Effector memory CD4-positive, alpha-beta T cell (primary cell): ENCODE measurements around the gene PLEKHH3.

Experiments used
- DNase-seq, 3 donors: peaks; one replicate each; pipeline ENCODE4 v3.0.0-alpha.2; 2020
- H3K27ac ChIP-seq: 2 replicates; pipeline ENCODE4 v1.7.0; 2013; ENCODE audit warnings: mild to moderate bottlenecking, low read length, moderate library complexity; ENCODE audit not compliant: insufficient read depth, poor library complexity, severe bottlenecking
- H3K27me3 ChIP-seq: replicated peaks from 2 replicates; pipeline ENCODE4 v1.7.0; 2013; ENCODE audit warnings: mild to moderate bottlenecking, low read length; ENCODE audit not compliant: insufficient read depth, control insufficient read depth, poor library complexity, severe bottlenecking
- H3K36me3 ChIP-seq: 2 replicates; pipeline ENCODE4 v1.7.0; 2013; ENCODE audit warnings: mild to moderate bottlenecking, low read length, moderate library complexity; ENCODE audit not compliant: control insufficient read depth, insufficient read depth
- H3K4me1 ChIP-seq: 2 replicates; pipeline ENCODE4 v1.7.0; 2013; ENCODE audit warnings: low read length, mild to moderate bottlenecking; ENCODE audit not compliant: control insufficient read depth, insufficient read depth, poor library complexity, severe bottlenecking
- H3K4me3 ChIP-seq: 2 replicates; pipeline ENCODE4 v1.7.0; 2013; ENCODE audit warnings: low read length, low read depth, mild to moderate bottlenecking; ENCODE audit not compliant: insufficient read depth, poor library complexity, severe bottlenecking
- H3K9me3 ChIP-seq: 2 replicates; pipeline ENCODE4 v1.7.0; 2013; ENCODE audit warnings: mild to moderate bottlenecking, low read length, moderate library complexity; ENCODE audit not compliant: control insufficient read depth

PLEKHH3 gene

DNA sequence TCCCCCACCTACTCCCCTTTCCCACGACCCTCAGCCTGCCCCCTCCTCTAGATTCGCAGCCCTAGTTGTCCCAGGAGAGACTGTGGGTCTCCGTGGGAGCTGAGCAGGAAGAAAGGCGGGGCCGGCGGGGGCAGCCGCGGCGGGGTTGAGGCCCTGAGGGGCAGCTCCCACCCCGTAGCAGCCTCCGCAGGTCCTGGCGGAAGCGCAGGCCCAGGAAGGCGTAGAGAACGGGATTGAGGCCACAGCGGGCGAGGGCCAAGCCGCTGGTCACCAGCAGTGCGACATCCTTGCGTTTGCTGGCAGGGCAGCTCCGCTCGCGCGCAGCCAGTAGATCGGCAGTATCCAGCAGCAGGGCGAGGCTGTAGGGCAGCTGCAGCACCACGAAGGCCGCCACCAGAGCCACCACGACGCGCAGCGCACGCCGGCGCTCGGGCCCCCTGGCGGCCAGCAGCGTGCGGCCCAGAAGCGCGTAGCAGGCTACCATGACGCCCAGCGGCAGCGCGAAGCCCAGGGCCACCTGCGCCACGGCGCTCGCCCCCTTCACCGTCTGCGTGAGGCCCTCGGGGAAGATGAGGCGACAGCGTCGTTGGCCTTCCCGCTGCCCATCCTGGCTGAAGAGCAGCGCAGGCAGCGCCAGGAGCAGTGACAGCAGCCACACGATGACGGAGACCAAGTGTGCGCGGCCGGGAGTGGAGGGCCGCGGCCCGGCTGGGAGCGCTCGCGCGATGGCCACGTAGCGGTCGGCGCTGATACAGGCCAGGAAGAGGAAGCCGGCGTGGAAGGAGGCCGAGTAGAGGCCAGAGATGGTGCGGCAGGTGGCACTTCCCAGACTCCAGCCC, 2.9 kb upstream of the PLEKHH3 start:
- Histone ChIP-seq H3K4me1 (peaks cover 70% of the 10 kb centered on the region), H3K4me3 (peak overlapping the region; percentile 49), H3K36me3 (no peaks in the 10 kb centered on the region), H3K27ac (peak overlapping the region; percentile 64), H3K27me3 (peaks cover 34% of the 10 kb centered on the region), H3K9me3 (no peaks in the 10 kb centered on the region)
- DNase-seq, result peak; percentile 50 to 58 (median 53)

DNA sequence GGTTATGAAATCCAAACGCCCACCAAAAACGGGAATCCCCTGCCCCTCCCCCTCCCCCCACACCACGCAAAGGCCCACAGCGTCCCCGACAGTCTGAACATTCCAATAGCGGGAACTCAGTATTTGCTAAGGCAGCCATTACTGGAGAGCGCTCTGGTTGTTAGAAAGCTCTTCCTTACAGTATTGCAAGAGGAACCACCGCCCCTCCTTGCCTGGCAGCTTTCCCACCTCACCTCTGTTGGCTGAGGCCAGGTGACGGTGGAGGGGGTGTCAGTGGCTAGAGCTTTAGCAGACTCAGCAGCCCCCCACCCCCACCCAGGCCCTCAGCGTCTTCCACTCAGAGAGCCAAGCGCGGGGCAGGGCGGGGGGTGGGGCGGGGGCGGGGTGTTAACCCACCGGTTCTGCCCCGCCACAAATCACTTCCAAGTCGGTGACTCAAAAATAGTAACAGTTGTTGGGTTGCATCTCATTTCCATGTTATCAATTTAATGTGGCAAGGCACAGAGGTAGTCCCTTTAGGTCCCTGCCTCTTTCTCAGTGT, 2.2 kb upstream of the PLEKHH3 start:
- H3K27ac ChIP-seq, result peak overlapping the region; percentile 64

DNA sequence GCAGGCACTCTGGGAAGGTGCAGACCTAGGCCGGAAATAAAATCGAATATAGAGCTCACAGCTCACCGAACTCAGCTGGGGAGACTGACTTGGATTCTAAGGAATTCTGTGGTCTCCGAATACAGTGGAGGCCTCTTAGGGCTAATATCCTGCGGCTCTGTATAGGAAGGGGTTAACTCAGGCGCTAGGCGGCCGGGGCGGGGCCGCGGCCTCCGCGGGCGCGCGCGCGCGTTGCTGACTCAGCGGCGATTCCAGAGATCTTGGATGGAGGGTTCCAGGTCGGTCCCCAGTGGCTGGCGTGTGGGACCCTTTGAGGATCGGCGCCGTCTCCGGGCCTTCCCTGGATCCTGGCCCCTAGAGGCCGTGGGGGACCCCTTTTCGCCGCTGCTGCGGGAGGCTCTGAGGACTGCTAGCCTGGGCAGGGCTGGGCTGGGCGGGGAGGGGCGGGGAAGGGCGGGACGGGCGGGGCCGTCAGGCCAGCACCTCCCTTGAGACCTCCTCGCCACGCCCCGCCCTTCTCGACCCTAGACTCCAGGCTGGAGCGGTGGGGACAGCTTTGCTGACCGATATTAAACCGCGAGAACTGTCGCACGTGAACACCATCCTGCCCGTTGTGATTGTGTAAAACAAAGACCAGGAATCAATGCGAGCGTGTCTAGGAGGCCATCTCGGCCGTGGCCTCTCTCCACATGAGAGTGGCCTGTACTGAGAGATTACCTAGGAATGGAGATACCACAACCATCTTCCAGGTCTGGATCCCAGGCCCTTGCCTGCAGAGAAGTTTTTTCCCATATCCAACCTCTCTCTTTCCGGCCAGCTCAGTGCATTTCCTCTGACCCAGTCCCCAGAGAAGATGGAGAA, 1.4 kb upstream of the PLEKHH3 start:
- Histone ChIP-seq H3K27ac (peak overlapping the region; percentile 63), H3K36me3 (no peaks in the 10 kb centered on the region), H3K9me3 (no peaks in the 10 kb centered on the region), H3K27me3 (peaks cover 49% of the 10 kb centered on the region), H3K4me3 (peak overlapping the region; percentile 76), H3K4me1 (peaks cover 77% of the 10 kb centered on the region)
- DNase-seq, result peak; percentile 44 to 64 (median 50)

More for the DNA sequence above, 2.2 kb upstream of the PLEKHH3 start:
- Histone ChIP-seq H3K4me1 (peaks cover 77% of the 10 kb centered on the region), H3K4me3 (peak overlapping the region; percentile 76), H3K36me3 (no peaks in the 10 kb centered on the region), H3K27me3 (peaks cover 41% of the 10 kb centered on the region), H3K9me3 (no peaks in the 10 kb centered on the region)
- DNase-seq, result peak in 2 of 3 donors; percentile 21 to 41

DNA sequence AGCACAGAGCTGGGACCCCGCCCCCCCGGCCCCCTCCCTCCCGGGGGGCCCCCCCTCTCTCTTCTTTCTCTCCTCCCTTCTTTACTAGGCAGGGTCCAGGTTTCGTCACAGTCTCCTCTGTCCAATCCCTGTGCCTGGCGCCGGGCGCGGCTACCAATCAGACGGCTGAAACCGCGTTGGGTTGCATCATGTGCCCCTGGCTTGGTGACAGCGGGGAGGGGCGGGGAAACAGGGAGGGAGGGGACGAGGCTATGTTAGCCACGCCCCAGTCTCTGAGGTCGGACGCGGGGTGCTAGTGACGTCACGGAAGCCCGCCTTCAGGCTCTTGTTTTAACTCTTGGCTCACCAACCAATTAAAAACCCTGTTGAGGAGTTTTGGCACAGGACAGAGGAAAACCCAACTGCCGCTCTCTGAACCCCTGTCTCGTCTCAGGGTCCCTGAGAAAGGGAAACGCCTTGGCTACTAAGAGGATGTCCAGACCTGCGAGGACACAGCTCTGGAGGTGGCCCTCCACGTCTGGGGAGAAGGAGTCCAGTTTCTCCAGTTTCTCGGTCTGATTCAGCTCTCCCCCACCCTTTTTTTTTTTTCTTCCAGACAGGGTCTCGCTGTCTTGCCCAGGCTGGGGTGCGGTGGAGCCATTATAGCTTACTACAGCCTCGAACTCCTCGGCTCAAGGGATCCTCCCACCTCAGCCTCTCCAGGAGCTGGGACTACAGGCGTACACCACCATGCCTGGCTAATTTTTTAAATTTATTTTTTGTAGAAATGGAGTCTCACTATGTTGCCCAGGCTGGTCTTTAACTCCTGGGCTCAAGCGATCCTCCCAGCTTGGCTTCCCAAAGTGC, 441 bp upstream of the PLEKHH3 start:
- peaks cover 53% of the 10 kb centered on the region for H3K27me3 ChIP-seq
- peaks cover 69% of the 10 kb centered on the region for H3K4me1 ChIP-seq
- H3K4me3 ChIP-seq, result peak overlapping the region; percentile 76
- H3K36me3 ChIP-seq, result no peaks in the 10 kb centered on the region
- peak; percentile 96 to 97 (median 97) for DNase-seq
- H3K27ac ChIP-seq, result peak overlapping the region; percentile 63
- no peaks in the 10 kb centered on the region for H3K9me3 ChIP-seq

DNA sequence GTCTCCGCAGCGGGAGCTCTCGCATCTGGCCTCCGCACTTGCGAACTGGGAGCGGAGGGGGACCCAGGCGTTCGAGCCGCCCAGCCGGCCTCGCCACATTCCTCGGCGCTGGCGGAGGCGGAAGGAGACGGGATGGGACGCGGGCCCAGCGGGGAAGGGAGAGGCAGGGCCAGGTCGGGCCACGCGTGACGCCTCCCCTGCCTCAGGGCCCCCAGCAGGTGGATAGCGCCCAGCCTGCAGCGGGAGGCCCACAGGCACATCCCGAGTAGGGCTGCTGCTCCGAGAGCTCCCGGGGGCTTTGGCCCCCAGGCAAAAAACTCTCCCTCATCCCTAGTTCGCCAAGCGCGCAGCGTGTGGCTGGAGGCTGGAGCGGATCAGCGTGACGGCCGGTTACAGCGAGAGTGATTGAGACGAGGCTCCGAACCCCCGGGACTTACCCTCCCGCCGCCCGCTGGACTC, 800 bp downstream of the PLEKHH3 start:
- no peak for DNase-seq
- peak overlapping the region; percentile 51 for H3K4me3 ChIP-seq
- H3K36me3 ChIP-seq, result no peaks in the 10 kb centered on the region
- no peaks in the 10 kb centered on the region for H3K9me3 ChIP-seq
- peaks cover 46% of the 10 kb centered on the region for H3K27me3 ChIP-seq
- H3K4me1 ChIP-seq, result peaks cover 61% of the 10 kb centered on the region
- no peak overlapping the region for H3K27ac ChIP-seq

DNA sequence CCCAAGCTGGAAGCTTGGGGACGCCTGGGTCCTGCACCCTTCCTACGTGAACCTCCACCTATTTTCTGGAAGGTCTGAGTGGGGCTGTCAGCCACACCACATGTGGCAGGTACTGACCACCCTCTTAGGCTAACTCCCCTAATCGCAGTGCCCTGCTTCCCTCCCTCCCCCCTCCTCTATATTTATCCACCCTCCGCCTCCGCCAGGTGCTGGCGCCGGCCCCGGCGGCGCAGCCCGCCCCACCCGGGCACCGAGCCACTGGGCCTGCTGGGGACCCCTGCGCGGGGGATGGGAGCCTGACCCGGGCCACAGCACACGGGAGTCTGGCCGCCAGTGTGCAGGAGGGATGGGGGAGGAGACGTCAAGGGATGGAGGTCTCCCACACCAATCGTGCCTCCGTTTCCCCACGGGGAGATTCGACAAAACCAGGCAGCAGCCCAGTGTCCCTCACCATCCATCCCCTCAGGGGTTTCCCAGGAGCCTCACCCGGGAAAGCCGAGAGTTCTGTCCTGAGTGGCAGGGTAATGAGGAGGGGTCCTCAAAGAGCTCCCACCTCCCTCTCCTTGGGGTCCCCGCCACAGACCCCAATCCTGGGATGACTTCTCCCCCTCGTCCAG, 1.3 kb downstream of the PLEKHH3 start:
- Histone ChIP-seq H3K4me1 (peaks cover 66% of the 10 kb centered on the region), H3K27me3 (peaks cover 48% of the 10 kb centered on the region), H3K36me3 (no peaks in the 10 kb centered on the region), H3K4me3 (peak overlapping the region; percentile 51), H3K9me3 (no peaks in the 10 kb centered on the region), H3K27ac (no peak overlapping the region)
- DNase-seq, result no peak

DNA sequence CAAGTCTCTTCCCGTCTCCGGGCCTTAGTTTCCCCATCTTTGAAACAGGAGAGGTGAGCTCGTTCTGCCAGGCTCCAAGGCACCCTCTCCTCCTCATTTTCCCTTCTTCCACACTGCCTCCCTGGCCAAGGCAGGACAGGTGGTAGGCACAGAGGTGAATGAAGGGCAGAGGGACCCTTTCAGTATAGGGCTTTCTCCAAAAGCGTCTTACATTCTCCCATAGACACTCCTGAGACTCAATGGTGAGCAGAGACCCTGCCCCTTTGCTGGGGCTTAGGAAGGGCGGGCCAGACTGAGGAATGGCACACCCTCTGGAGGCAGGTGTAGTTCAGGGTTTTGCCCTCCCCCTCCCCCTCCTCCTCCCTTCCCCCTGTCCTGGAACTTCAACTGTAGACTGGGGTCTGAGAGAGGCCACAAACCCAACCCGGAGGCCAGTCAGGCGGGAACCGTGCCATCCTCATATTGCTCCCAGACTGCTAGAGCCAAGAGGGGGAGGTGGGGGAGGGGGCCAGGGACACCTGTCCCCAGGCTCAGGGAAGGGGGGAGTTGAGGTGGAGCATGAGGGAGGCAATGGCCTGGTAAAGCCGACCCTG, 1.9 kb downstream of the PLEKHH3 start:
- no peak for DNase-seq
- no peaks in the 10 kb centered on the region for H3K9me3 ChIP-seq
- H3K4me1 ChIP-seq, result peaks cover 63% of the 10 kb centered on the region
- no peaks in the 10 kb centered on the region for H3K36me3 ChIP-seq
- no peak overlapping the region for H3K4me3 ChIP-seq
- H3K27ac ChIP-seq, result no peak overlapping the region
- H3K27me3 ChIP-seq, result peaks cover 48% of the 10 kb centered on the region

DNA sequence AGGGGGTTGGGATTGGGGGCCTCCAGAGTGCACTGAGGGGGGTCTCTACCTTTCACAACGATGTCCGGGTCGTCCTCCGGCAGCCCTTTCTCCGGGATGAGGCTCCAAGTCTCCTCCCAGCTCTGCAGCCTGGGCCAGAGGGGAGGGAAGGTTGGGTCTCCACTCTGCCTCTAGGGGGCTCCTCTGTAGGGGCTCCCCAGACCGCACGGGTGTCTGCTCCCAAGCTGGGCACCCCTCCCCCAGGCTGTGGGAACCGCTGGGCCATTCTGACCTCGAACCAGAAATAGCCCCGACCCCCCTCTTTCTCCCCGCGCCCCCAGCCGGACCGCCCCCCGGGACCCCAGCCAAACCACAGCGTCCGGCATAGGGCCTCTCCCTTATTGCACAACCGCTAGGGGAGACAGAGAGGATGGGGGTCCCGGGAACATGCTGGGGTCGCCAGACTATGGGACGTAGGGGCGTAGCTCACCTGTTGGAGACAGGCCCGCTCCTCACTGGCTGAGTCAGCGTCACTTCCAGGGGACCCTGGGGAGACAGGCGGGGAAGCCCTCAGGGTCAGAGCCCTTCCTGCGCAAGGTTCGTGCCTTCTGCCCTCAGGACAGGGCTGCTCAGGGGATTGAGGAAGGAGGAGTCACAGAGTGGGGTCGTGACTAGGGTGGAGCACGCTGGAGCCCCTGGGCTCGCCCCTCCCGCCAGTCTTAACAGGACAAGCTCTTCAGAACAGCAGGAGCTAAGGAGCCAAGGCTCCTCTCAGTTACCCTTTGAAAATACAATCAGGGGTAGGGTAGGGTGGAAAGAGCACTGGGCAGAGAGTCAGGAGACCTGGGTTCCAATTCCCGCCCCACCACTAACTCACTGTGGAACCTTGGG, 2.7 kb downstream of the PLEKHH3 start:
- no peaks in the 10 kb centered on the region for H3K36me3 ChIP-seq
- no peak overlapping the region for H3K4me3 ChIP-seq
- peaks cover 57% of the 10 kb centered on the region for H3K4me1 ChIP-seq
- H3K27ac ChIP-seq, result no peak overlapping the region
- H3K27me3 ChIP-seq, result peaks cover 48% of the 10 kb centered on the region
- DNase-seq, result no peak
- H3K9me3 ChIP-seq, result no peaks in the 10 kb centered on the region
